NT2/D1 (cell line): Measurements from ENCODE around the gene BCAS3.

Source experiments
- SUZ12 ChIP-seq: IDR thresholded peaks from 2 replicates; pipeline ENCODE4 v1.6.1; 2011; ENCODE audit not compliant: insufficient read length, insufficient read depth; ENCODE audit errors: extremely low read depth
- ZNF274 ChIP-seq: IDR thresholded peaks from 2 replicates; pipeline ENCODE4 v1.6.1; 2011; ENCODE audit warnings: mild to moderate bottlenecking, low read depth, low read length

- TF ChIP-seq ZNF274 (no peak), SUZ12 (no peak)
These were observed 617.1 kb downstream of the BCAS3 start for GRCh38 chr17:61294777-61295176.
